CD8-positive, alpha-beta memory T cell (primary cell): Measurements from ENCODE around the gene KLHDC2. TPM values are rescaled to one million over a fixed set of nuclear protein-coding genes. Genes with fewer than 3 reads are reported as not detected.
A peak's percentile ranks its signal among the peaks of the same experiment; 100 is the strongest.
"Not testable (repeated sequence)": the region's sequence is repeated elsewhere in the genome, so short reads cannot be mapped to it uniquely, and the experiment has no call there.

Experiments used
- CTCF ChIA-PET: fragments of 350-600 bp; sonication (Branson Sonifier 250); formaldehyde crosslinking; loops from one replicate; lab custom pipeline; 2021; ENCODE audit warnings: antibody characterized with exemption; lab: Charles Lee
- POLR2A ChIA-PET: fragments of 350-600 bp; sonication (Branson Sonifier 250); formaldehyde crosslinking; loops from one replicate; lab custom pipeline; 2021; ENCODE audit warnings: antibody characterized with exemption; lab: Charles Lee
- DNase-seq, 5 donors: peaks; one replicate each; pipeline versions ENCODE4 v3.0.0 to v3.0.0-alpha.2; 2020 to 2022; ENCODE audit warnings: mixed read lengths in 1 of 5
- H3K27ac ChIP-seq: one replicate; pipeline ENCODE4 v1.7.0; 2013; ENCODE audit warnings: low read depth, mild to moderate bottlenecking, low read length, moderate library complexity
- H3K27me3 ChIP-seq: 2 replicates; pipeline ENCODE4 v1.7.0; 2013; ENCODE audit warnings: low read length, mild to moderate bottlenecking; ENCODE audit not compliant: insufficient read depth, poor library complexity, severe bottlenecking
- H3K36me3 ChIP-seq: 2 replicates; pipeline ENCODE4 v1.7.0; 2013; ENCODE audit warnings: mild to moderate bottlenecking, low read length, moderate library complexity; ENCODE audit not compliant: insufficient read depth
- H3K4me1 ChIP-seq: 2 replicates; pipeline ENCODE4 v1.7.0; 2013; ENCODE audit warnings: mild to moderate bottlenecking, low read length, moderate library complexity; ENCODE audit not compliant: insufficient read depth
- H3K4me3 ChIP-seq: 2 replicates; pipeline ENCODE4 v1.7.0; 2013; ENCODE audit warnings: mild to moderate bottlenecking, low read length
- H3K9me3 ChIP-seq: 2 replicates; pipeline ENCODE4 v1.7.0; 2013; ENCODE audit warnings: mild to moderate bottlenecking, low read length
- H3K27ac Mint-ChIP-seq, 8 donors: one replicate each; pipeline ENCODE4 v1.8.0; 2020 to 2021; ENCODE audit warnings: mixed read lengths in 8 of 8, mild to moderate bottlenecking in 6 of 8, inconsistent platforms in 3 of 8, moderate library complexity in 3 of 8
- H3K27me3 Mint-ChIP-seq, 2 donors: one replicate each; pipeline ENCODE4 v1.8.0; 2020 to 2021; ENCODE audit warnings: mixed read lengths in 2 of 2, mild to moderate bottlenecking in 1 of 2, moderate library complexity in 1 of 2
- H3K36me3 Mint-ChIP-seq, 3 donors: one replicate each; pipeline ENCODE4 v1.8.0; 2020 to 2021; ENCODE audit warnings: mixed read lengths in 3 of 3, inconsistent platforms in 1 of 3, mild to moderate bottlenecking in 1 of 3
- H3K4me1 Mint-ChIP-seq, 3 donors: one replicate each; pipeline ENCODE4 v1.8.0; 2020 to 2021; ENCODE audit warnings: mixed read lengths in 3 of 3, inconsistent platforms in 1 of 3, mild to moderate bottlenecking in 1 of 3
- H3K4me3 Mint-ChIP-seq, 7 donors: one replicate each; pipeline ENCODE4 v1.8.0; 2020 to 2021; ENCODE audit warnings: mixed read lengths in 7 of 7, mild to moderate bottlenecking in 6 of 7, moderate library complexity in 4 of 7, inconsistent platforms in 2 of 7
- H3K9me3 Mint-ChIP-seq, 5 donors: one replicate each; pipeline ENCODE4 v1.8.0; 2020 to 2022; ENCODE audit warnings: mixed read lengths in 5 of 5, mild to moderate bottlenecking in 3 of 5, moderate library complexity in 2 of 5, inconsistent platforms in 1 of 5
- polyA plus RNA-seq: library from polyadenylated mRNA; unstranded; fragments of 300-500 nt; fragmentation: Illumina TruSeq; gene quantifications from one replicate; pipeline ENCODE4 v1.2.3, GENCODE V29; 2021
- total RNA-seq, 2 experiments: library from RNA; stranded (reverse); gene quantifications; one replicate each; pipeline ENCODE4 v1.2.3, GENCODE V29; 2021

The KLHDC2 gene
- total RNA-seq (10 to 100 TPM; 28.9 to 29.0 TPM), polyA plus RNA-seq (78.7 TPM)

- ChIA-PET POLR2A (interaction anchor here (0.5 to 3.9 kb wide), 18 partner anchors 9 to 464 kb away, joined by 3 to 52 read pairs (median 6); partner anchors contain the start of genes DNAAF2, KLHDC1, LRR1 and MGAT2), CTCF (interaction anchor here (0.8 to 4.5 kb wide), 30 partner anchors 8 to 349 kb away, joined by 3 to 59 read pairs (median 4); partner anchors contain the start of genes DNAAF2, KLHDC1, LRR1 and MGAT2)
- DNase-seq: peak; percentile 83 to 91 (median 89)
- Mint-ChIP-seq H3K27ac (peak within 1 kb of the TSS; percentile 98 to 100 (median 99)), H3K4me3 (peak within 1 kb of the TSS; percentile 96 to 99 (median 98)), H3K27me3 (peaks cover 0 to 3% of the 10 kb centered on the region in 2 donors), H3K4me1 (peaks cover 30 to 43% (median 42%) of the 10 kb centered on the region in 3 donors), H3K9me3 (peaks cover 0 to 2% (median 0%) of the 10 kb centered on the region in 5 donors), H3K36me3 (peaks cover 0 to 22% (median 0%) of the 10 kb centered on the region in 3 donors)
- H3K4me1 ChIP-seq: peaks cover 28% of the 10 kb centered on the region
- no peaks in the 10 kb centered on the region for H3K36me3 ChIP-seq
- no peaks in the 10 kb centered on the region for H3K9me3 ChIP-seq
- H3K27ac ChIP-seq: peak within 1 kb of the TSS; percentile 98
- H3K4me3 ChIP-seq: peak within 1 kb of the TSS; percentile 99
- H3K27me3 ChIP-seq: no peaks in the 10 kb centered on the region
Measured at GRCh38 chr14:49767571-49768300, at the start of gene KLHDC2. Gene KLHDC2, plus strand, starts transcription at chr14:49768153. Its CDS starts 316 bp downstream, at chr14:49768469.

DNA sequence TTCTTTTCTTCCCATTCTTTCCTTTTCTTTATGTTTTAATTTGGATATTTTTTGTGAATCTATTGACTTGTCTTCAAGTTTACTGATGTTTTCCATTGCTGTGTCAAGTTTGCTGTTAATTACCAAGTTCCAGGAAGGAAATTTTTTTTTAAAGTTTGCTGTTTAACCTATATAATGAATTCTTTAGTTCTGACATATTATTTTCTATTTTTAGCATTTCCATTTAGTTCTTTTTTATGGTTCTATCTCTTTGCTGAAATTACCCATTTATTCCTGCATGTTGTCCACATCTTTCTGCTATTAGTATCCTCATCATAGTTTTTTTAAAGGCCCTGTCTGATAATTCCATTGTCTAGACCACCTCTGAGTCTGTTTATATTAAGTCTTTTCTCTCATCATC, 47.2 kb upstream of the KLHDC2 start:
- ChIA-PET POLR2A (no interaction called here), CTCF (no interaction called here)
- peaks cover 5% of the 10 kb centered on the region for H3K36me3 ChIP-seq
- Mint-ChIP-seq H3K4me1 (no peaks in the 10 kb centered on the region), H3K4me3 (no peak overlapping the region), H3K9me3 (peaks cover 0 to 8% (median 3%) of the 10 kb centered on the region in 5 donors), H3K27me3 (no peaks in the 10 kb centered on the region), H3K36me3 (peaks cover 29 to 54% (median 32%) of the 10 kb centered on the region in 3 donors), H3K27ac (no peak overlapping the region)
- H3K27me3 ChIP-seq: no peaks in the 10 kb centered on the region
- H3K4me1 ChIP-seq: no peaks in the 10 kb centered on the region
- DNase-seq: no peak
- no peaks in the 10 kb centered on the region for H3K9me3 ChIP-seq
- no peak overlapping the region for H3K27ac ChIP-seq
- no peak overlapping the region for H3K4me3 ChIP-seq

DNA sequence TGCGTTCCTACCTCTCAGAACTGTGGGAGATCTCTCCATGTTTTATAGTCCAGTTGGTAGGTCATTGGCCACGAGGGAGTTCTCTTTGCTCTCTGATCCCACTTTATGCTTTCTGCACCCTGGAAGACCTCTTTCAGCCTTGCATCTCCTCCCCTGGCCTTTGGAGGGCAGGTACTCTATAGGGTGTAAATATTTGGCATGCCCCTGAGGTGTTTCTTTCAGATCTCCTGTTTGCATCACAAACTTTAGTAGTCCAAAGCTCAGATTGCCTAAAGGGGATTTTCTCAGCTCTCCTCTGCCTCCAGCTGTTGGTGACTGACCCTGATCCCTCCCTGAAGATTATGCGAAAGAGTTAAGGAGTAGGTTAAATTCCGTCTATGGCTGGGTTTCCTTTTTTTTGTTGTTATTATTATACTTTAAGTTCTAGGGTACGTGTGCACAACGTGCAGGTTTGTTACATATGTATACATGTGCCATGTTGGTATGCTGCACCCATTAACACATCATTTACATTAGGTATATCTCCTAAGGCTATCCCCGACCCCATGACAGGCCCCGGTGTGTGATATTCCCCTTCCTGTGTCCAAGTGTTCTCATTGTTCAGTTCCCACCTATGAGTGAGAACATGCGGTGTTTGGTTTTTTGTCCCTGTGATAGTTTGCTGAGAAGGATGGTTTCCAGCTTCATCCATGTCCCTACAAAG, 46.1 kb upstream of the KLHDC2 start:
- H3K9me3 ChIP-seq, H3K4me3 ChIP-seq, H3K27me3 Mint-ChIP-seq, POLR2A ChIA-PET, H3K4me3 Mint-ChIP-seq, DNase-seq, H3K4me1 ChIP-seq, H3K27me3 ChIP-seq, H3K4me1 Mint-ChIP-seq, CTCF ChIA-PET, H3K36me3 ChIP-seq, H3K27ac Mint-ChIP-seq, H3K27ac ChIP-seq, H3K9me3 Mint-ChIP-seq: not testable (repeated sequence)
- H3K36me3 Mint-ChIP-seq: peaks cover 26 to 59% (median 35%) of the 10 kb centered on the region in 3 donors

- no peak overlapping the region for H3K27ac Mint-ChIP-seq
- Histone ChIP-seq H3K9me3 (no peaks in the 10 kb centered on the region), H3K27ac (no peak overlapping the region), H3K4me3 (no peak overlapping the region), H3K36me3 (peaks cover 5% of the 10 kb centered on the region), H3K27me3 (no peaks in the 10 kb centered on the region), H3K4me1 (no peaks in the 10 kb centered on the region)
- no peak for DNase-seq
- peaks cover 4 to 60% (median 22%) of the 10 kb centered on the region in 3 donors for H3K36me3 Mint-ChIP-seq
- ChIA-PET CTCF (no interaction called here), POLR2A (no interaction called here)
- no peaks in the 10 kb centered on the region for H3K27me3 Mint-ChIP-seq
- H3K4me3 Mint-ChIP-seq: no peak overlapping the region
- no peaks in the 10 kb centered on the region for H3K4me1 Mint-ChIP-seq
- H3K9me3 Mint-ChIP-seq: no peaks in the 10 kb centered on the region
Measured at GRCh38 chr14:49727171-49727570, 40.8 kb upstream of the KLHDC2 start.

DNA sequence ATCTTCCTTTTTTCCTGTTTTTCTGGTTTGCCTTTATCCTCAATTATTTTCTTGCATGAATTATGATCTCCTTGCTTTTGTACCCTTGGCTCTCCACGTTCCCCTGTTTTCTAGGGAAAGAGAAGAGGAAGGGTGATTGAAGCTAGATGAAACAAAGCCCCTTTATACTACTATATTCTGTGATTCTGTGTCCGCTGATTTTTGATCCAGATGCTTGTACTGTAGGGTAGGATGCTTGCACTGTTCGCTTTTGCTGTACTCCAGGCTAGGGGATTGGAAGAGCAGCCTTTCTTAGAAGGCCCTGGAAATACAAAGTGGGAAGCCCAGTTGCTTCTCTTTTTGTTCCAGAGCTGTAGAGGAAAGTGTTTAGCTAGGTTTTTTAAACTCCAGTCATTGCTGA, 35.1 kb upstream of the KLHDC2 start:
- Histone ChIP-seq H3K9me3 (no peaks in the 10 kb centered on the region), H3K4me1 (no peaks in the 10 kb centered on the region), H3K36me3 (peaks cover 4% of the 10 kb centered on the region), H3K4me3 (no peak overlapping the region), H3K27ac (no peak overlapping the region), H3K27me3 (no peaks in the 10 kb centered on the region)
- ChIA-PET POLR2A (no interaction called here), CTCF (no interaction called here)
- Mint-ChIP-seq H3K36me3 (peaks cover 0 to 48% (median 14%) of the 10 kb centered on the region in 3 donors), H3K4me3 (no peak overlapping the region), H3K9me3 (no peaks in the 10 kb centered on the region), H3K27me3 (no peaks in the 10 kb centered on the region), H3K27ac (peak overlapping the region in 1 of 8 donors; percentile 38), H3K4me1 (no peaks in the 10 kb centered on the region)
- no peak for DNase-seq

- Mint-ChIP-seq H3K27me3 (no peaks in the 10 kb centered on the region), H3K4me1 (no peaks in the 10 kb centered on the region), H3K4me3 (no peak overlapping the region), H3K36me3 (peaks cover 0 to 44% (median 14%) of the 10 kb centered on the region in 3 donors), H3K27ac (no peak overlapping the region), H3K9me3 (no peaks in the 10 kb centered on the region)
- no peaks in the 10 kb centered on the region for H3K9me3 ChIP-seq
- H3K27ac ChIP-seq: no peak overlapping the region
- H3K4me1 ChIP-seq: no peaks in the 10 kb centered on the region
- H3K36me3 ChIP-seq: peaks cover 4% of the 10 kb centered on the region
- ChIA-PET CTCF (interaction anchor here (0.9 kb wide), 1 partner anchor 34 kb away, joined by 3 read pairs; the partner anchor contains the start of gene KLHDC2), POLR2A (no interaction called here)
- no peak for DNase-seq
- no peaks in the 10 kb centered on the region for H3K27me3 ChIP-seq
- no peak overlapping the region for H3K4me3 ChIP-seq
Measured at GRCh38 chr14:49733836-49734235, 34.1 kb upstream of the KLHDC2 start.

GRCh38 chr14:49735669-49736068, 32.3 kb upstream of the KLHDC2 start:
- CTCF ChIA-PET: interaction anchor here (1.1 kb wide), 1 partner anchor 32 kb away, joined by 4 read pairs; the partner anchor contains the start of gene KLHDC2
- not testable (repeated sequence) for H3K27ac Mint-ChIP-seq, H3K4me1 ChIP-seq

GRCh38 chr14:49745191-49745590, 22.8 kb upstream of the KLHDC2 start:
- DNase-seq: no peak
- H3K36me3 ChIP-seq: no peaks in the 10 kb centered on the region
- no peak overlapping the region for H3K4me3 ChIP-seq
- no peaks in the 10 kb centered on the region for H3K27me3 ChIP-seq
- ChIA-PET CTCF (no interaction called here), POLR2A (no interaction called here)
- Mint-ChIP-seq H3K36me3 (peaks cover 3 to 51% (median 22%) of the 10 kb centered on the region in 3 donors), H3K27me3 (no peaks in the 10 kb centered on the region), H3K9me3 (no peaks in the 10 kb centered on the region), H3K4me1 (no peaks in the 10 kb centered on the region), H3K27ac (no peak overlapping the region), H3K4me3 (no peak overlapping the region)
- H3K9me3 ChIP-seq: no peaks in the 10 kb centered on the region
- no peak overlapping the region for H3K27ac ChIP-seq
- H3K4me1 ChIP-seq: no peaks in the 10 kb centered on the region

More at GRCh38 chr14:49735669-49736068, 32.3 kb upstream of the KLHDC2 start:
- H3K27me3 ChIP-seq, H3K4me3 Mint-ChIP-seq, DNase-seq, H3K36me3 ChIP-seq, H3K27ac ChIP-seq, H3K4me1 Mint-ChIP-seq, POLR2A ChIA-PET, H3K4me3 ChIP-seq, H3K27me3 Mint-ChIP-seq, H3K9me3 ChIP-seq, H3K9me3 Mint-ChIP-seq: not testable (repeated sequence)
- peaks cover 0 to 43% (median 14%) of the 10 kb centered on the region in 3 donors for H3K36me3 Mint-ChIP-seq
